ENCODE data around the gene NTN1.

GRCh38 chr17:9219631-9220397, 198.5 kb downstream of the NTN1 start:
- TF ChIP-seq CTCF (IDR thresholded peaks at IDR 0.05): no peak
- TF ChIP-seq POLR2A (IDR thresholded peaks at IDR 0.05): no peak

Measured in testis (tissue), 2 donors.